NCI-H146 (cell line): ENCODE measurements around the gene ZRANB1.

ENCODE experiments used
- DNase-seq: peaks from one replicate; lab custom pipeline; 2025; lab: John Stamatoyannopoulos, UW

ZRANB1 gene

DNA sequence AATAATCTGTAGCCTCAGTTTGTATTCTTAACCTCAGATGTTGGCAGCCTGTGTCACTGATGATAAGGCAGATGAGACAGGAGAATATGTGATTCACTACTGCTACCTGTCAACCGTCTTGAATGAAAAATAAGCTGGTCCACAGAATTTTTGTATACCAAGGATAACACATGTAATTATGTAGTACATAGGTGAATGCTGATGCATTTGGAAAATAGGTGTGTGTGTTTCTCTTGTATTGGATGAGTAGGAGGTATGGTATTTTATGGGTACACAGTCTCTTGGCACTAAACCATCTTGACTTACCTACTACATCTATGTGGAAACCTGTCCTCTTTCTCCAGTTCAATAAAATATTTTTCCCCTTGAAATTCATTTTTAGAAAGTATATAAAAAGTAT lies 20.7 kb upstream of the ZRANB1 start:
- DNase-seq = no peak

DNA sequence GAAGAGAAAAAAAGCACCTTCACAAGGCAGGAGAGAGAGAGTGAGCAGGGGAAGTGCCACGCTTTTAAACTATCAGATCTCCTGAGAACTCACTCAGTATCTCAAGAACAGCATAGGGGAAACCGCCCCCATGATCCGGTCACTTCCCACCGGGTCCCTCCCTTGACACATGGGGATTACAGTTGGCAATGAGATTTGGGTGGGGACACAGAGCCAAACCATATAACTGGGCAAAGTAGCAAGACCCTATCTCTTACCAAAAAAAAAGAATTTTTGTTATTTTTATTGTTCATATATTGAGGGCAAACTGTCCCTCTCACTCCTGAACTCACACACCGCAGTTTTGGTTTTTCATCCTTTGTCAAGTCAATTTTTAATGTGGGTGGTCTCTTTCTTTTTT lies 18.2 kb upstream of the ZRANB1 start:
- DNase-seq = no peak

DNA sequence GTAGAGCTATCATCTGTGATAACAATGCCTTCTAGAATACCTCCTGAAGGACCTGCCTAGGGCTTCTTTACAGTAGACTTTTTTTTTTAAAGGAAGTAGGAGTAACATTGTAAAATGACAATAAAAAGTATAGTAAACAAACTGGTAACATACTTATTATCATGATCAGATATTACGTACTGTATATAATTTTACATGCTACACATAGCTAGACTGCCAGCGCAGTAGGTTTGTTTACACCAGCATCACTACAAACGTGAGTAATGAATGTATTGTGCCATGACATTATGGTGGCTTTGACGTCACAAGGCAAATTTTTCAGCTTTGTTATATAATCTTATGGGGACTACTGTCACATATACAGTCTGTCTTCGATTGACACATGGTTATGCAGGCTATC lies 15.4 kb upstream of the ZRANB1 start:
- no peak for DNase-seq

DNA sequence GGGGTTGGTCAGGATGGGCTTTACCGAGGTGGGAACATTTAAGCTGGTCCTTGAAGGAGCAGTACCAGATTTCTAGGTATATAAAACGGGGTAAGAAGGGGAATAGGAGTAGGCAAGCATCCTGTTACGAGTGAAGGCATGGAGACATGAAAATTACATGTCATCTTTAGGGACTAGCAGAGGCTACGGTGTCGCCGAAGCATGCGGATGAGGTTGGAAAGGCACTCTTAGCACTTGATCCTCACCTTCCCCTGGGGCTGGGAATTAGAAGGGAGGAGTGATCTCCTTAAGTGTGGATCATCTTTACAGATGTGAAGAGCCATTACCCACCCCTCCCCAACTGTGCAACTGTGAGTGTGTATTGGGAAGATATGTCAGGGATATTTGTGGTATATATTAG lies 13.8 kb upstream of the ZRANB1 start:
- no peak for DNase-seq

DNA sequence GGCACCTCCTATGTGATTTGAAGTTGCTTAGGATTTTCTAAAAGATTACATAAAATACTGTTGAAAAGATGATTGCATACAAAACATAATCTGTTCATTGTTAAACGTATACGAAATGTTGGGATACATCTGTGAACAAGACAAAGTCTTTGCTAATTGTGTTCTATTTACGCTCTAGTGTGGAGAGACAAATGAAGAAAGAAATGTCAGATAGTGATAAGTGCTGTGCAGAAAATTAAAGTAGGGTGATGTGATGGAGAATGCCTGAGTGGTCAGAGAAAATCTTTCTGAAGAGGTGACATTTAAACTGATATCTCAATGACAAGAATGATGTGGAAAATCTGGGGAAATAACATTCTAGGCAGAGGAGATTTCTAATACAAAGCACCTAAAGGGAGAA lies 13.4 kb upstream of the ZRANB1 start:
- no peak for DNase-seq

DNA sequence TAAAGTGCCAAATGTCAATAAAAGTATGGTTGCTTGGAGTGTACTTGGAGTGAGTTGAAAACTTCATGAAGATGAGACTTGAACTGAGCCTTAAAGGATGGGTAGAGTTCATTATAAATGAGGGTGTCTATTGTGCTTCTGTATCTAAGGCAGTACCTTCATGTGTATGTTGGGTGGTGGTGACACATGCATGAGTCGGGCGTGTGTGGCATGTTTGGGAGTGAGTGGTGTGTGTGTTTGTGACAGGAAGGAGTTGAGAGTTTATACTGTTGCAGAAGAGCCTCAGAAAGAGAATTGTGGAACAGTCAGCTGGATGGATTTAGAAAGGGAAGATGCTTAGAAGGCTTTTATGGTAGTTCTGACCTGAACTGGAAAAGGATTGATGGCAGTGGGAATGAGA lies 6.0 kb upstream of the ZRANB1 start:
- DNase-seq = no peak

DNA sequence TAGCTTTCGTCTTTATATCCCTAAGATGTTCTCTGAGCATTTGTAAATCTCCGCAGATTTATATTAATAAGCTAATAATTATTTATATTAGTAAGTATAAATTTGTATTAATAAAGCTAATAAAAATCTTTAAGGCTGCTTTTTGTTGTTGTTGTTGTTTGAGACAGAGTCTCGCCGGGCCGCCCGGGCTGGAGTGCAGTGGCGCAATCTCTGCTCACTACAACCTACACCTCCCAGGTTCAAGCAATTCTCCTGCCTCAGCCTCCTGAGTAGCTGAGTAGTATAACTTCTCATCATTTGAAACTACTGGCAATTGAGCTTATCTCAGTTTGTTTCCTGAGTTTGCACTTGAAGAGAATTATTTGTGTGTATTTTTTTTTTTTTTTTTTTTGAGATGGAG lies 5.1 kb upstream of the ZRANB1 start:
- no peak for DNase-seq

DNA sequence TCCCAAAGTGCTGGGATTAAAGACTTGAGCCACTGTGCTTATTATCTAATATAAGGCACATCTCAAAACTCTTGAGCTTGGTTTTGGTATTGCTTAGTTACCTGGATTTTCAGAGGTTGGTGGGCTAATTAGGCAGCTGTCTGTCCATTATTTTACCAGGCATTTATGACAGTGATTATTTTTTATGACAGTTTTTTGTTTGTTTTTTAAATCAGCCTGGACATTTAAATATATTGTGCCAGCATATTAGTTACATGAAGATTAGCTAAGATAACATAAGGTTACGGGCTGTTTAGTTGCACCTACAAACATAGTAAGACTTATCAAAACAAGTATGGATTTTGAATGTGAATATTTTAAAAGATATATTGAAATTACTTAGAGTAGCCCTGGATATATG lies 2.6 kb upstream of the ZRANB1 start:
- peak; percentile 19 for DNase-seq

DNA sequence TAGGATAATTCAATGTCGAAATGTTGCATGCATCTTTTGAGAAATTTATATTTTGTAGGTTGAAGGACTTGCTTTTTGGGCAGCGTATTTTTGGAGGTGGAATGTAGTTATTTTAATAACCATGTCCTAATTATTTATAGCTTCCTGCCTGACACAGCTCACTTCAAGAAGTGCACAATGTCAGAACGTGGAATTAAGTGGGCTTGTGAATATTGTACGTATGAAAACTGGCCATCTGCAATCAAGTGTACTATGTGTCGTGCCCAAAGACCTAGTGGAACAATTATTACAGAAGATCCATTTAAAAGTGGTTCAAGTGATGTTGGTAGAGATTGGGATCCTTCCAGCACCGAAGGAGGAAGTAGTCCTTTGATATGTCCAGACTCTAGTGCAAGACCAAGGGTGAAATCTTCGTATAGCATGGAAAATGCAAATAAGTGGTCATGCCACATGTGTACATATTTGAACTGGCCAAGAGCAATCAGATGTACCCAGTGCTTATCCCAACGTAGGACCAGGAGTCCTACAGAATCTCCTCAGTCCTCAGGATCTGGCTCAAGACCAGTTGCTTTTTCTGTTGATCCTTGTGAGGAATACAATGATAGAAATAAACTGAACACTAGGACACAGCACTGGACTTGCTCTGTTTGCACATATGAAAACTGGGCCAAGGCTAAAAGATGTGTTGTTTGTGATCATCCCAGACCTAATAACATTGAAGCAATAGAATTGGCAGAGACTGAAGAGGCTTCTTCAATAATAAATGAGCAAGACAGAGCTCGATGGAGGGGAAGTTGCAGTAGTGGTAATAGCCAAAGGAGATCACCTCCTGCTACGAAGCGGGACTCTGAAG lies 620 bp downstream of the ZRANB1 start:
- DNase-seq = no peak

DNA sequence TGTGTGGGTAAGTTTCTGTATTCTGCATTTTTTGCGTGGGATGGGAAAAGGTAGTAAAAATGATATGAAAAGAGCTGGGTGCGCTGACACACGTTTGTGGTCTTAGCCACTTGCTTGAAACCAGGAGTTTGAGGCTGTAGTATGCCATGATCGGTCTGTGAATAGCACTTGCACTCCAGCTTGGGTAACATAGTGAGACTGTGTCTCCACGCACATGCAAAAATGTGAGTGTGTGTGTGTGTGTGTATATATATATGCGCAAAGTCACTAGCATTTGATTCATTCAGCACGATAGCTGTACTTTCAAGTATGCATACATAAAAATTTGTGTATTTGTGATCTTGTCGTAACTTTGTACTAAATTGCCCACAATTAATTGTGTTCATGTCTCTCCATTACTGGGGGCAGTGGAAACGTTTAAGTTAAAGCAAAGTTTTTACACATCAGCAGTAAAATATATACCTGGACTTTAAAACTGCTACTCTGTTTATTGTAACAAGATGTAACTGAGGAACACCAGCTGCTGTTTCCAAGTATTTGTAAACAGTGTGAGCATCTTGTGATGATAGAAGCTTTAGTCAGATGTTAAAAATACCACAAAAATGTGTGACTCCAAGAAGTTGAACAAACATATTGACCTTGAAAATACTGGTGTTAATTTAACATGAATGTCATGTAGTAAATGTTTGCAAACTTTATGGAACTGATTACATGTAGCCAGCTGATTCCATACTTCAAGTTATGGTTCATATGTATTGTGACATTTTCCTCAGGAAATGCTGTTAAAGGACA lies 1.6 kb downstream of the ZRANB1 start:
- no peak for DNase-seq

DNA sequence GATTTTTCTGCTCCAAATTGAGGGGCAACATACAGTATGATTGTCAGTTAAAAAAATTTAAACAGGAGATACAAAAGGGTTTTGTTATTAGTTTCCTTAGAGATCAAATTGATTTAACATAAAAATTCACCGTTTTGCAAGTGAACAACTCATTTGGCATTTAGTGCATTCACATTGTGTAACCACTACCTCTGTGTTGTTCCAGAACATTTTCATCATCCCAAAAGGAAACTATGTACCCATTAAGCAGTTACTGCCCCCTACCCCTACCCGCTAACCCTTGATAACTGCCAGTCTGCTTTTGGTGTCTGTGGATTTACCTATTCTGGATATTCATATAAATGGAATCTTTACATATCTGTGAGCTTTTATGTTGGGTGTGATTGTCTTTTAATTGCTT lies 3.1 kb downstream of the ZRANB1 start:
- DNase-seq = no peak

DNA sequence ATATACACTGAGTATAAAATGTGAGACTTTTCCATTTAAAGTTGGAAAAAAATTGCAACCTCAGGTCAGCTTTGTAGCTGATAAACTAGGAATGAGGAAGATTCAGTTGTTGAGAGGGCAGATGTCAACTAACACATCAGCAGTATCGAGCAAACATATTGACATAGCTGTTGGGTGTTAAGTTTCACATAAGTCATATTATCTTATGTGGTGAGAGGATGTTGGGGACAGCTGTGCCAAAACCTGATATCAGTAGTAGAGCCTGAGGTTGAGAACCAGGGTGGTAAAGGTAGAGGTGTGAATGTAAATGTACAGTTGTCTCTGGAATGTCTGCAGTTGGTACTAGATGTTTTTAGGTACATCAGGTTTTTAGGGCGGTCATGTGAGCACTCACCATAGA lies 5.0 kb downstream of the ZRANB1 start:
- peak; percentile 83 for DNase-seq

DNA sequence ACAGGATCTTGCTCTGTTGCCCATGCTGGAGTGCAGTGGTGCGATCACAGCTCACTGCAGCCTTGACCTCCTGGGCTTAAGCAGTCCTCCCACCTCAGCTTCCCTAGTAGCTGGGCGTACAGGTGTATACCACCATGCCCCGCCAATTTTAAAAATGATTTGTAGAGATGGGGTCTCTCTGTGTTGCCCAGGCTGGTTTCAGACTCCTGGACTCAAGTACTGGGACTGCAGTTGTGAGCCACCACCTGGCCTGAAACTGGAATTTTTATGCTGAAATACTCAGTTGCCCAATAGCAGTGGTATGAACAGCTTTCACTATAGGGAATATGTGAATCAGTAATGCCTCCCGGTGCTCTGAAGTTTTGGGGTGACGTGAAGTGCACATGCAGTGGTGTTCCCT lies 7.6 kb downstream of the ZRANB1 start:
- DNase-seq = no peak

DNA sequence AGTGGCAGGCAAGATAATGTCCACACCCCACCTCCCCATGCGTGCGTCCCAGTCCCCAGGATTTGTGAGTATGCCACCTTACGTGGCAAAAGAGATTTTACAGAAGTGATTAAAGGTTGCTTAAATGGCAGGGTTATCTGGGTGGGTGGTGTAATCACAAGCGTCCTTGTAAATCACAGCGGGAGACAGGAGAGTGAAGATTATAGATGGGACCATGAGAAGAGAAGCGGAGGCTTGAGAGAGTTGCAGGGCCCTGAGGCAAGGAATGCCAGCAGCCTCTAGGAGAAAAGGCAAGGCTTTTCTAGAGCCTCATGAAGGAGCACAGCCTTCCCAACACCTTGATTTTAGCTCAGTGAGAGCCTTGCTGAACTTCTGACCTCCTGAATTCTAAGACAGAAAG lies 10.2 kb downstream of the ZRANB1 start:
- no peak for DNase-seq

DNA sequence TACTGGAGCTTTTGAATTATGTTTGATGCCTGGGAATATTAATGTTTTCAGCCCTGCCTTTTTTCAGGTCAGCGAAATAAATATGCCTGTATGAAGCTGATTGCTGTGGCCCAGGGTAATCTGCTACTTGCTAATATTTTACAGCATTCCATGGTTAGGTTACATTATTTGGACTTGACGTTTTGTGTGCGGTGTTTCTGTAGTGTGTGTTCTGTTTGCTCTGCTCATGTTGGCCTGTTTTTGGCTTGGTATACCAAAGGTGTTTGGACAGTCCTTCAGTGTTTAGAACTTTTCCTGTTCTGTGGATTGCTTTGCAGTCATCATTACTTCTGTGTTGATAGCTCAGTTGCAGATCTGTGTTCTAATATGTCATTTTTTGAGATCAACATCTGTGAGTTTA lies 11.5 kb downstream of the ZRANB1 start:
- no peak for DNase-seq

DNA sequence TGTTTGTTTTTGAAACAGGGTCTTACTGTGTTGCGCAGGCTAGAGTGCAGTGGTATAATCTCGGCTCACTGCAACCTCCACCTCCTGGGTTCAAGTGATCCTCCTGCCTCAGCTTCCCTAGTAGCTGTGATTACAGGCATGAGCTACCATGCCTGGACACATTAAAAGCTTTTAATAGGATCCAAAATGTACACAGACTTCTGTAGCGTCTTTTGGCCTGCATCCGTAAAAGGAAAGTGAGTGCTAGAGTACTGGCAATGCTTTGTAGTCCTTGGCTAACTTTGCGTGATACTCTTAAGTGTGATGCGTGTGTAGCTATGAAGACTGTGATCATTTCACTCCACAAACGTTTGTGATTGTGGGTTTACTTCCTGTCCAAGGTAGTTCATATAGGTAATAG lies 13.3 kb downstream of the ZRANB1 start:
- no peak for DNase-seq

DNA sequence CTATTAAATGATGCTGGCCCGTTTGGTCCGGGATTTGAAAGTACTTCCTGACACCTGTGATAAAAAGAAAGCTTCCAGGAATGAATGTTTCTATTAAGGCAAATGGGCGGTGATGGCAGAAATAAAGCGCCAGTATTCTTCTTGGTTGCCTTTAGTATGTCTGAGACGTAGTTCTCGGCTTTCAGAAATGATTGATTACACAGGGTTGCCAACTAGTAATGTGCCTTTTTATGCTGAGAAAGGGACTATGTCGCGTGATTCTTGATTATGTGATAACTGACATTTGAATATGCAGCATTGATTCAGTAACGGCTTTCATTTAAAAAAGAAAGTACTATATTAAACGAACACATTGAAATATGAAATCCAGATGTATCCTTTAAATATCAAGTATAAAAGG lies 13.9 kb downstream of the ZRANB1 start:
- no peak for DNase-seq

DNA sequence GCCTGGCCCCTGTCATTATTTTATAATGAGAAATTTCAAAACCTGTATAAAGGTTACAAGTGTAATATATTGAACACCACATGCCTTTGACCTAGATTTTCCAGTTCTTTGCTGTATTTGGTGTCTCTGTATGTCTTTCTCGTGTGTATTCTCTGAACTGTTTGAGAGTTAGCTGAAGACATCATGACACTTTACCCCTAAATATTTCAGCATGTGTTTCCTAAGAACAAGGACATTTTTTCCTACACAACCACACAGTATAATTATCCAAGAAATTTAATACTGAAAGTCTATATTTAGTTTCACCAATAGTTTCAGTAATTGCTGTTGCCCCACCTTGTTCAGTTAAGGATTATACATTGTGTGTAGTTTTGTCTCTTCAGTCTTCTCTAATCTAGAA lies 14.8 kb downstream of the ZRANB1 start:
- DNase-seq = no peak

DNA sequence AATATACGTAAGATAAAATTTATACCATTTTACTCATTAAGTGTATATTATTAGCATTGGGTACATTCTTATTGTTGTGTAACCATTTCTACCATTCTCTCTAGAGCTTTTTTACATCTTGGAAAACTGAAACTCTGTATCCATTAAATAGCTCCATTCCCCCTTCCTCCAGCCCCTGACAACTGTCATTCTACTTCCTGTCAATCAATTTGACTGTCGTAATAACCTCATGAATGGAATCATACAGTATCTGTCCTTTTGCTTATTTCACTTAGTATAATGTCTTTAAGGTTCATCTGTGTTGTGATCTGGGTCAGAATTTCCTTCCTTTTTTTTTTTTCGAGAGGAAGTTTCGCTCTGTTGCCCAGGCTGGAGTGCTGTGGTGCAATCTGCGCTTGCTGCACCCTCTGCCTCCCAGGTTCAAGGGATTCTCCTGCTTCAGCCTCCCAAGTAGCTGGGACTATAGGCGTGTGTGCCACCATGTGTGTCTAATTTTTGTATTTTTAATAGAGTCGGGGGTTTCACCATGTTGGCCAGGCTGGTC lies 15.6 kb downstream of the ZRANB1 start:
- DNase-seq = no peak

DNA sequence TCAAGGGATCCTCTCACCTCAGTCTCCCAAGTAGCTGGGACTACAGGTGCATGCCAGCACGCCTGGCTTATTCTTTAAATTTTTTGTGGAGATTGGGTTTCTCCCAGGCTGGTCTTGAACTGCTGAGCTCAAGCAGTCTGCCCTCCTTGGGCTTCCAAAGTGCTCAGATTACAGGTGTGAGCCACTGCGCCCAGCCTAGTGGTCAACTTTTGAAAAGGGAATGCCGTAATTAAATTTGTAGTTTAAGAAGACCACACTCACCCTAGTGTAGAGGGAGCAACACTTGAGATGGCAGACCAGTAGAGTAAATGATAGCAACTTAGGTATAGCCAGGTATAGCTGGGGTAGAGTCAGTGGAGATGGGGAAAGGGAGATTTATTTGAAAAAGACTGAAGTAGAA lies 17.6 kb downstream of the ZRANB1 start:
- DNase-seq = no peak

DNA sequence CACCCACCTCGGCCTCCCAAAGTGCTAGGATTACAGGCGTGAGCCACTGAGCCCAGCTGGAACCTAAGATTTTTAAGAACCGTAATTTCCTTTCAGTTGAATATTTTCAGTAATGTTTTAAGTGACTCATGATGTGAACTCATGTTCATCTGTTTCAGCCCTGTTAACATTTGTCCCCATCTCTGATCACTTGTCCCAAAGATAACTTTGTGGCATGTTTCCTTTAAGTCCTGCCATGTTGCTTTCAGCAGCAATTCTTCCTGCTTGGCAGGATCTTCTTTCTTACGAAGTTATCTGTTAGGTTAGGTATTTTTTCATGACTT lies 19.3 kb downstream of the ZRANB1 start:
- DNase-seq = no peak

DNA sequence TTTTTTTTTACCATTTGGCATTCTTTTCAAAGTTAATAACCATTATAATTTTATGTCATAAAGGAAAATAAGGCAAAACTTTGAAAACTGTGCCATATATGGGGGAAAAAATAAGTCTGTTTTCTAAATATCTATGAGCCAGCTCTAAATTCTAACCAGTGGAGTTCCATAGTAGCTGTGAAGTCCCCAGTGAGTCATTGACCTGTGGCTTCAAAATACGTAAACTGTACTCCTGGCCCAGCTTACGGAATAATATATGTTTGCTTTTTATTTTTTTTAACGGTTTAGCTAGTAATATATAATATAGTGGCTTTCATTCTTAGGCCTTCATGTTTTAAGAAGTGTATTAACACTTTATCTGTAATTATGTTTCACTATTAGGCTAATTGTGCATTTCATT lies 20.5 kb downstream of the ZRANB1 start:
- no peak for DNase-seq
